Suprapubic skin (tissue), 3 donors: ENCODE results near the gene KRTAP10-6.

Experiments
- EP300 ChIP-seq: sonication (generic); formaldehyde crosslinking; IDR thresholded peaks from one replicate; pipeline ENCODE4 v1.6.1; 2017; ENCODE audit warnings: antibody characterized with exemption
- POLR2A ChIP-seq, 2 donors: fragments of 450-650 bp; IDR thresholded peaks; one replicate each; pipeline ENCODE4 v1.6.1; 2017; ENCODE audit warnings: antibody characterized with exemption in 2 of 2, mild to moderate bottlenecking in 2 of 2, moderate library complexity in 2 of 2
- TF ChIP-seq, protein P1 (sequence below), 2 donors: fragments of 200-600 bp in 1 of 2; fragments of 450-650 bp in 1 of 2; sonication (generic) in 1 of 2; IDR thresholded peaks; one replicate each; pipeline ENCODE4 v1.5.1; 2016 to 2019; ENCODE audit warnings: antibody characterized with exemption in 2 of 2, mild to moderate bottlenecking in 1 of 2, moderate library complexity in 1 of 2

DNA sequence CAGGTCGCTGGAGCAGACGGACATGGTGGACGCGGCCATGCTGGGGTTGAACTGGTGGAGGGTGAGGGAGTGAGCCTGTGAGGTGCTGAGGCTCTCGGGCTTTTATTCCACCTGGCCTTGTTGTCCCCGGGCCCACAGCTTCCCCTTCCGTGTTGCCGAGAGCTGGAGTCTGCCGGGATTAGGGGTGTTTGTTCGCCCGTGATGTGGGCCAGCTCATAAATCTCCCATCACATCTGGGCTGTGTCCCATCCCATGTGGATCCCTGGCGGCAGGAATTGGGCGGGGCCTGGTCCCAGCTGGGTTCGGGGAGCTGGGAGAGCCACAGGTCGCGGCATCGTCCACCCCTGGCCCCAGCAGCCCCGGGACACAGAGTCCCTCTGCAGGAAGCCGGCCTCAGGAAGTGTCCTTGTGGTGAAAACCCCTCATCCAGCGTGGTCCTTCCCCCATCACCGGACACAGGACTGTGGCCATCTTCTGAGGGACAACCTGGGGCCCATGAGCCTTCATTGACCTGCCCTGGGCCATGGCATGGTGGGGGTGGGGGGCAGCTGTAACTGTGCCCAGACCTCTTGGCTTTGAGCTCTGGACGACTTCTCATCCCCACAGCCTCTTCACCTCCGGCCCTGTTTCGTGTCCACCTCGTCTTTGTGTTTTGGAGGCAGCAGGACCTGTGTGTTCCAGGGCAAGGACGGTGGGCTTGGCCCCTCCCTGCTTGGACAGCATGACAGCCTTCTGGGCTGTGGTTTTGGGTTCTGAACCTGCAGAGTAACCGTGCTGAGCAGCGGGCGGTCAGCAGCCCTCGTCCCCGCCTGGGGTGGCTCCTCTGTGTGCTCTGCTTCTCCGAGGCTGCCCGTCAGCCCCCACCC is at the start of gene KRTAP10-6:
- TF ChIP-seq POLR2A (IDR thresholded peaks at IDR 0.05): no peak
- TF ChIP-seq, protein P1, sequence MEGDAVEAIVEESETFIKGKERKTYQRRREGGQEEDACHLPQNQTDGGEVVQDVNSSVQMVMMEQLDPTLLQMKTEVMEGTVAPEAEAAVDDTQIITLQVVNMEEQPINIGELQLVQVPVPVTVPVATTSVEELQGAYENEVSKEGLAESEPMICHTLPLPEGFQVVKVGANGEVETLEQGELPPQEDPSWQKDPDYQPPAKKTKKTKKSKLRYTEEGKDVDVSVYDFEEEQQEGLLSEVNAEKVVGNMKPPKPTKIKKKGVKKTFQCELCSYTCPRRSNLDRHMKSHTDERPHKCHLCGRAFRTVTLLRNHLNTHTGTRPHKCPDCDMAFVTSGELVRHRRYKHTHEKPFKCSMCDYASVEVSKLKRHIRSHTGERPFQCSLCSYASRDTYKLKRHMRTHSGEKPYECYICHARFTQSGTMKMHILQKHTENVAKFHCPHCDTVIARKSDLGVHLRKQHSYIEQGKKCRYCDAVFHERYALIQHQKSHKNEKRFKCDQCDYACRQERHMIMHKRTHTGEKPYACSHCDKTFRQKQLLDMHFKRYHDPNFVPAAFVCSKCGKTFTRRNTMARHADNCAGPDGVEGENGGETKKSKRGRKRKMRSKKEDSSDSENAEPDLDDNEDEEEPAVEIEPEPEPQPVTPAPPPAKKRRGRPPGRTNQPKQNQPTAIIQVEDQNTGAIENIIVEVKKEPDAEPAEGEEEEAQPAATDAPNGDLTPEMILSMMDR (IDR thresholded peaks at IDR 0.05): no peak
- TF ChIP-seq EP300: no peak
